ES-I3 (cell line): ENCODE results near the gene MYO1E.
"Not testable (repeated sequence)": the region's sequence is repeated elsewhere in the genome, so short reads cannot be mapped to it uniquely, and the experiment has no call there.

ENCODE experiments used
- H3K36me3 ChIP-seq: 2 replicates; pipeline ENCODE4 v1.6.1; 2013; ENCODE audit warnings: mild to moderate bottlenecking, low read length, control low read depth, moderate library complexity; ENCODE audit not compliant: insufficient read depth
- H3K4me1 ChIP-seq: 2 replicates; pipeline ENCODE4 v1.6.1; 2013; ENCODE audit warnings: mild to moderate bottlenecking, control low read depth, low read length; ENCODE audit not compliant: insufficient read depth
- H3K9ac ChIP-seq: 2 replicates; pipeline ENCODE4 v1.6.1; 2013; ENCODE audit warnings: low read depth, mild to moderate bottlenecking, low read length, moderate library complexity
- H3K9me3 ChIP-seq: 2 replicates; pipeline ENCODE4 v1.6.1; 2013; ENCODE audit warnings: mild to moderate bottlenecking, low read length, moderate library complexity; ENCODE audit not compliant: control insufficient read depth, insufficient read depth

MYO1E gene

GRCh38 chr15:59166601-59167265 lies 205.9 kb downstream of the MYO1E start:
- Histone ChIP-seq H3K9ac (no peak overlapping the region), H3K9me3 (no peaks in the 10 kb centered on the region), H3K4me1 (peaks cover 10% of the 10 kb centered on the region), H3K36me3 (no peaks in the 10 kb centered on the region; the same call in none of the 2 replicates)

GRCh38 chr15:59166166-59166565 lies 206.5 kb downstream of the MYO1E start:
- H3K36me3 ChIP-seq, result no peaks in the 10 kb centered on the region; the same call in none of the 2 replicates
- no peaks in the 10 kb centered on the region for H3K9me3 ChIP-seq
- no peak overlapping the region for H3K9ac ChIP-seq
- peaks cover 10% of the 10 kb centered on the region for H3K4me1 ChIP-seq

GRCh38 chr15:59165726-59166125 lies 206.9 kb downstream of the MYO1E start:
- Histone ChIP-seq H3K9me3 (no peaks in the 10 kb centered on the region), H3K36me3 (no peaks in the 10 kb centered on the region; the same call in none of the 2 replicates), H3K4me1 (peaks cover 10% of the 10 kb centered on the region), H3K9ac (no peak overlapping the region)

GRCh38 chr15:59162080-59162479 lies 210.6 kb downstream of the MYO1E start:
- not testable (repeated sequence) for H3K9me3 ChIP-seq, H3K36me3 ChIP-seq, H3K9ac ChIP-seq, H3K4me1 ChIP-seq

- no peaks in the 10 kb centered on the region for H3K9me3 ChIP-seq
- H3K4me1 ChIP-seq, result peaks cover 7% of the 10 kb centered on the region
- H3K9ac ChIP-seq, result no peak overlapping the region
- H3K36me3 ChIP-seq, result no peaks in the 10 kb centered on the region; the same call in 1 of the 2 replicates
These were observed 211.6 kb downstream of the MYO1E start for GRCh38 chr15:59160880-59161593.

GRCh38 chr15:59159210-59159609 lies 213.5 kb downstream of the MYO1E start:
- H3K9me3 ChIP-seq, result no peaks in the 10 kb centered on the region
- no peak overlapping the region for H3K9ac ChIP-seq
- no peaks in the 10 kb centered on the region for H3K4me1 ChIP-seq
- H3K36me3 ChIP-seq, result no peaks in the 10 kb centered on the region; the same call in 1 of the 2 replicates

- Histone ChIP-seq H3K9ac (no peak overlapping the region), H3K36me3 (peaks cover 2% of the 10 kb centered on the region; the same call in 1 of the 2 replicates), H3K9me3 (no peaks in the 10 kb centered on the region), H3K4me1 (no peaks in the 10 kb centered on the region)
These were observed 214.0 kb downstream of the MYO1E start for GRCh38 chr15:59158701-59159034.

- Histone ChIP-seq H3K4me1 (no peaks in the 10 kb centered on the region), H3K9ac (no peak overlapping the region), H3K9me3 (no peaks in the 10 kb centered on the region), H3K36me3 (peaks cover 2% of the 10 kb centered on the region; the same call in 1 of the 2 replicates)
These were observed 214.6 kb downstream of the MYO1E start for GRCh38 chr15:59157840-59158700.

- peaks cover 6% of the 10 kb centered on the region; the same call in 1 of the 2 replicates for H3K36me3 ChIP-seq
- no peaks in the 10 kb centered on the region for H3K9me3 ChIP-seq
- H3K9ac ChIP-seq, result no peak overlapping the region
- H3K4me1 ChIP-seq, result no peaks in the 10 kb centered on the region
These were observed 215.3 kb downstream of the MYO1E start for GRCh38 chr15:59157396-59157795.

GRCh38 chr15:59155431-59155830 lies 217.2 kb downstream of the MYO1E start:
- H3K36me3 ChIP-seq, result peaks cover 7% of the 10 kb centered on the region; the same call in 1 of the 2 replicates
- H3K9ac ChIP-seq, result no peak overlapping the region
- H3K4me1 ChIP-seq, result no peaks in the 10 kb centered on the region
- H3K9me3 ChIP-seq, result no peaks in the 10 kb centered on the region

- Histone ChIP-seq H3K4me1 (no peaks in the 10 kb centered on the region), H3K36me3 (peaks cover 7% of the 10 kb centered on the region; the same call in 1 of the 2 replicates), H3K9me3 (no peaks in the 10 kb centered on the region), H3K9ac (no peak overlapping the region)
These were observed 218.4 kb downstream of the MYO1E start for GRCh38 chr15:59154243-59154642.

GRCh38 chr15:59153466-59153865 lies 219.2 kb downstream of the MYO1E start:
- no peak overlapping the region for H3K9ac ChIP-seq
- peaks cover 7% of the 10 kb centered on the region; the same call in 1 of the 2 replicates for H3K36me3 ChIP-seq
- no peaks in the 10 kb centered on the region for H3K9me3 ChIP-seq
- H3K4me1 ChIP-seq, result peaks cover 2% of the 10 kb centered on the region; the same call in 1 of the 2 replicates

GRCh38 chr15:59152694-59153450 lies 219.8 kb downstream of the MYO1E start:
- Histone ChIP-seq H3K36me3 (peaks cover 7% of the 10 kb centered on the region; the same call in 1 of the 2 replicates), H3K9ac (no peak overlapping the region), H3K9me3 (no peaks in the 10 kb centered on the region), H3K4me1 (peaks cover 5% of the 10 kb centered on the region; the same call in 1 of the 2 replicates)

- no peak overlapping the region for H3K9ac ChIP-seq
- H3K4me1 ChIP-seq, result peaks cover 5% of the 10 kb centered on the region; the same call in 1 of the 2 replicates
- peaks cover 9% of the 10 kb centered on the region; the same call in 1 of the 2 replicates for H3K36me3 ChIP-seq
- H3K9me3 ChIP-seq, result no peaks in the 10 kb centered on the region
These were observed 222.5 kb downstream of the MYO1E start for GRCh38 chr15:59150185-59150584.
